ENCODE data around the gene DTHD1. TPM values are rescaled to one million over a fixed set of nuclear protein-coding genes. Genes with fewer than 3 reads are reported as not detected.

Gene DTHD1
- total and polyA plus RNA-seq, 10 of the 15 experiments (the other 5 are each of a cell fraction or from before 2014, with no cell fraction given) = 0.05 to 2.8 (median 1.4) TPM

- no peak for TF ChIP-seq TCF3 (IDR thresholded peaks at IDR 0.05; ENCODE audit: borderline replicate concordance, insufficient read depth, low read depth, low read length)
- no peak for TF ChIP-seq RFX5 (IDR thresholded peaks at IDR 0.05; ENCODE audit: low read depth, low read length)
- no peak for TF ChIP-seq JUND (IDR thresholded peaks at IDR 0.05; ENCODE audit: low read depth, low read length)
- no peak for TF ChIP-seq WRNIP1 (IDR thresholded peaks at IDR 0.05; ENCODE audit: borderline replicate concordance, low read depth, low read length)
- no peak for TF ChIP-seq HDAC6 (IDR thresholded peaks at IDR 0.05; ENCODE audit: unreplicated experiment)
- no peak for TF ChIP-seq NR2F1 (conservative IDR thresholded peaks at IDR 0.05)
Observed at GRCh38 chr4:36267486-36268268, 13.7 kb upstream of the DTHD1 start (continued).

- Histone ChIP-seq H3K9ac (ENCODE audit: control insufficient read depth, insufficient read depth, low read length) (no peak overlapping the region), H3K79me2 (ENCODE audit: control insufficient read depth, insufficient read depth, low read length) (no peaks in the 10 kb centered on the region), H3K4me2 (ENCODE audit: control insufficient read depth, insufficient read depth) (no peak overlapping the region), H3K27ac (ENCODE audit: control insufficient read depth, insufficient read depth) (no peak overlapping the region), H2AFZ (ENCODE audit: control insufficient read depth, low read depth, low read length) (no peak overlapping the region), H4K20me1 (ENCODE audit: control insufficient read depth, insufficient read depth) (no peaks in the 10 kb centered on the region), H3K27me3 (replicated peaks in 1 of 2; ENCODE audit: control insufficient read depth in 2 of 2, insufficient read depth in 2 of 2, low read length in 1 of 2) (no peaks in the 10 kb centered on the region), H3K9me3 (replicated peaks; ENCODE audit: control insufficient read depth, insufficient read depth, low read length) (no peaks in the 10 kb centered on the region), H3K4me3 (no peak overlapping the region), H3K4me1 (ENCODE audit: control insufficient read depth, insufficient read depth, low read length) (no peaks in the 10 kb centered on the region), H3K36me3 (ENCODE audit: control insufficient read depth in 2 of 2, insufficient read depth in 2 of 2, low read length in 1 of 2) (no peaks in the 10 kb centered on the region)
- RAD21 ChIA-PET (ENCODE audit: unreplicated experiment) = interaction anchor here (1.7 to 2.3 kb wide), 2 partner anchors 64 to 79 kb away, joined by 4 to 9 read pairs; no protein-coding TSS in a partner anchor
- DNase-seq (ENCODE audit: low read depth, low spot score) = no peak
- peak; percentile 84 for ATAC-seq
- CTCF ChIA-PET = interaction anchor here (0.9 to 2.8 kb wide), 3 partner anchors 8 to 24 kb away, joined by 4 to 6 read pairs (median 5); partner anchors contain the start of genes ARAP2 and DTHD1
- FAIRE-seq = no peak
- POLR2A ChIA-PET = no interaction called here
- in situ Hi-C loops (cut with MboI) = no loop called here
- BruUV-seq (replicated peaks) = no TSS peak
- WGBS (ENCODE audit: insufficient coverage, insufficient replicate concordance, low lambda C conversion rate, missing lambda C conversion rate) = 95% methylated on average over 4 of the region's 4 CpGs
- SMC1A ChIA-PET (ENCODE audit: uncharacterized antibody, unreplicated experiment) = interaction anchor here (1.5 to 4.5 kb wide), 4 partner anchors 10 to 28 kb away, joined by 7 to 38 read pairs (median 14); no protein-coding TSS in a partner anchor
- intact Hi-C loops (cut with micrococcal nuclease; ENCODE audit: unreplicated experiment) = no loop called here
- TF ChIP-seq CBFB (IDR thresholded peaks at IDR 0.05; ENCODE audit: low read depth) (no peak), SMAD5 (IDR thresholded peaks at IDR 0.05; ENCODE audit: low read depth) (no peak), SIX5 (IDR thresholded peaks at IDR 0.05; ENCODE audit: low read depth, low read length, severe bottlenecking) (no peak), RUNX3 (IDR thresholded peaks at IDR 0.05; ENCODE audit: low read length) (no peak), RELB (IDR thresholded peaks at IDR 0.05; ENCODE audit: low read depth) (no peak), CHD2 (IDR thresholded peaks at IDR 0.05; ENCODE audit: borderline replicate concordance, low read depth, low read length) (no peak), SIN3A (IDR thresholded peaks at IDR 0.05; ENCODE audit: low read depth, low read length) (no peak)
- TF ChIP-seq, protein P1, sequence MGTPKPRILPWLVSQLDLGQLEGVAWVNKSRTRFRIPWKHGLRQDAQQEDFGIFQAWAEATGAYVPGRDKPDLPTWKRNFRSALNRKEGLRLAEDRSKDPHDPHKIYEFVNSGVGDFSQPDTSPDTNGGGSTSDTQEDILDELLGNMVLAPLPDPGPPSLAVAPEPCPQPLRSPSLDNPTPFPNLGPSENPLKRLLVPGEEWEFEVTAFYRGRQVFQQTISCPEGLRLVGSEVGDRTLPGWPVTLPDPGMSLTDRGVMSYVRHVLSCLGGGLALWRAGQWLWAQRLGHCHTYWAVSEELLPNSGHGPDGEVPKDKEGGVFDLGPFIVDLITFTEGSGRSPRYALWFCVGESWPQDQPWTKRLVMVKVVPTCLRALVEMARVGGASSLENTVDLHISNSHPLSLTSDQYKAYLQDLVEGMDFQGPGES (IDR thresholded peaks at IDR 0.05) = no peak
- TF ChIP-seq, protein P2, sequence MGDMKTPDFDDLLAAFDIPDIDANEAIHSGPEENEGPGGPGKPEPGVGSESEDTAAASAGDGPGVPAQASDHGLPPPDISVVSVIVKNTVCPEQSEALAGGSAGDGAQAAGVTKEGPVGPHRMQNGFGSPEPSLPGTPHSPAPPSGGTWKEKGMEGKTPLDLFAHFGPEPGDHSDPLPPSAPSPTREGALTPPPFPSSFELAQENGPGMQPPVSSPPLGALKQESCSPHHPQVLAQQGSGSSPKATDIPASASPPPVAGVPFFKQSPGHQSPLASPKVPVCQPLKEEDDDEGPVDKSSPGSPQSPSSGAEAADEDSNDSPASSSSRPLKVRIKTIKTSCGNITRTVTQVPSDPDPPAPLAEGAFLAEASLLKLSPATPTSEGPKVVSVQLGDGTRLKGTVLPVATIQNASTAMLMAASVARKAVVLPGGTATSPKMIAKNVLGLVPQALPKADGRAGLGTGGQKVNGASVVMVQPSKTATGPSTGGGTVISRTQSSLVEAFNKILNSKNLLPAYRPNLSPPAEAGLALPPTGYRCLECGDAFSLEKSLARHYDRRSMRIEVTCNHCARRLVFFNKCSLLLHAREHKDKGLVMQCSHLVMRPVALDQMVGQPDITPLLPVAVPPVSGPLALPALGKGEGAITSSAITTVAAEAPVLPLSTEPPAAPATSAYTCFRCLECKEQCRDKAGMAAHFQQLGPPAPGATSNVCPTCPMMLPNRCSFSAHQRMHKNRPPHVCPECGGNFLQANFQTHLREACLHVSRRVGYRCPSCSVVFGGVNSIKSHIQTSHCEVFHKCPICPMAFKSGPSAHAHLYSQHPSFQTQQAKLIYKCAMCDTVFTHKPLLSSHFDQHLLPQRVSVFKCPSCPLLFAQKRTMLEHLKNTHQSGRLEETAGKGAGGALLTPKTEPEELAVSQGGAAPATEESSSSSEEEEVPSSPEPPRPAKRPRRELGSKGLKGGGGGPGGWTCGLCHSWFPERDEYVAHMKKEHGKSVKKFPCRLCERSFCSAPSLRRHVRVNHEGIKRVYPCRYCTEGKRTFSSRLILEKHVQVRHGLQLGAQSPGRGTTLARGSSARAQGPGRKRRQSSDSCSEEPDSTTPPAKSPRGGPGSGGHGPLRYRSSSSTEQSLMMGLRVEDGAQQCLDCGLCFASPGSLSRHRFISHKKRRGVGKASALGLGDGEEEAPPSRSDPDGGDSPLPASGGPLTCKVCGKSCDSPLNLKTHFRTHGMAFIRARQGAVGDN (IDR thresholded peaks at IDR 0.05) = no peak
Observed at GRCh38 chr4:36269101-36269500, 12.3 kb upstream of the DTHD1 start.
